HG03095 (cell line): ENCODE measurements around the gene CBFA2T2.
"Not testable (repeated sequence)": the region's sequence is repeated elsewhere in the genome, so short reads cannot be mapped to it uniquely, and the experiment has no call there.

Experiments used
- ATAC-seq: cut with Tn5 transposase; IDR thresholded peaks from one replicate; pipeline ENCODE4 v1.9.1; 2021; ENCODE audit warnings: moderate library complexity; ENCODE audit not compliant: unreplicated experiment

Gene CBFA2T2

GRCh38 chr20:33490023-33490933 is at the start of gene CBFA2T2:
TSS of gene CBFA2T2 (plus strand) at chr20:33490096. CDS start at chr20:33490268, 172 bp downstream.
- peak; percentile 38 for ATAC-seq

- not testable (repeated sequence) for ATAC-seq
These were observed 49.3 kb upstream of the CBFA2T2 start for GRCh38 chr20:33440562-33440961.

GRCh38 chr20:33441142-33441955 is 48.5 kb upstream of the CBFA2T2 start:
- no peak for ATAC-seq

GRCh38 chr20:33442136-33443005 is 47.5 kb upstream of the CBFA2T2 start:
- no peak for ATAC-seq

GRCh38 chr20:33443006-33443511 is 46.8 kb upstream of the CBFA2T2 start:
- ATAC-seq: peak; percentile 10

GRCh38 chr20:33443512-33444239 is 46.2 kb upstream of the CBFA2T2 start, which contains the start of gene SNTA1:
TSS of gene SNTA1 (minus strand) at chr20:33443763. CDS start at chr20:33443620, 143 bp downstream.
- peak; percentile 62 for ATAC-seq

- no peak for ATAC-seq
These were observed 44.9 kb upstream of the CBFA2T2 start for GRCh38 chr20:33444797-33445560.

- ATAC-seq: no peak
These were observed 43.8 kb upstream of the CBFA2T2 start for GRCh38 chr20:33445881-33446625.

- no peak for ATAC-seq
These were observed 39.0 kb upstream of the CBFA2T2 start for GRCh38 chr20:33450867-33451266.

GRCh38 chr20:33456916-33457642 is 32.8 kb upstream of the CBFA2T2 start:
- ATAC-seq: not testable (repeated sequence)

GRCh38 chr20:33459599-33459998 is 30.3 kb upstream of the CBFA2T2 start:
- no peak for ATAC-seq

GRCh38 chr20:33460711-33461110 is 29.2 kb upstream of the CBFA2T2 start:
- no peak for ATAC-seq

GRCh38 chr20:33463332-33464101 is 26.4 kb upstream of the CBFA2T2 start:
- no peak for ATAC-seq

GRCh38 chr20:33464759-33465158 is 25.1 kb upstream of the CBFA2T2 start:
- not testable (repeated sequence) for ATAC-seq

GRCh38 chr20:33465481-33466302 is 24.2 kb upstream of the CBFA2T2 start:
- ATAC-seq: no peak

- ATAC-seq: no peak
These were observed 23.6 kb upstream of the CBFA2T2 start for GRCh38 chr20:33466303-33466646.
